DND-41 (cell line): ENCODE data around the gene DNM3.

Experiments used
- ATAC-seq: fragments of 200-7000 bp; cut with Tn5 transposase; 3 replicates; pipeline ENCODE4 v1.9.1; 2021; ENCODE audit warnings: low read depth; ENCODE audit not compliant: insufficient read depth
- DNase-seq: peaks from one replicate; pipeline ENCODE4 v3.0.0-alpha.2; 2020
- H2AFZ ChIP-seq: 2 replicates; pipeline ENCODE4 v1.6.0; 2012; ENCODE audit warnings: low read depth, low read length
- H3K27ac ChIP-seq: 2 replicates; pipeline ENCODE4 v1.5.1; 2012; ENCODE audit warnings: low read length, inconsistent platforms
- H3K27me3 ChIP-seq: fragments of 200-600 bp; sonication (generic); 2 replicates; pipeline ENCODE4 v1.6.0; 2012; ENCODE audit warnings: low read length, mild to moderate bottlenecking, inconsistent platforms; ENCODE audit not compliant: insufficient read depth, poor library complexity
- H3K36me3 ChIP-seq: 2 replicates; pipeline ENCODE4 v1.5.1; 2012; ENCODE audit warnings: low read length, inconsistent platforms; ENCODE audit not compliant: insufficient read depth
- H3K4me1 ChIP-seq: 2 replicates; pipeline ENCODE4 v1.5.1; 2012; ENCODE audit warnings: mild to moderate bottlenecking, low read length; ENCODE audit not compliant: insufficient read depth
- H3K4me2 ChIP-seq: 2 replicates; pipeline ENCODE4 v1.6.0; 2012; ENCODE audit warnings: mild to moderate bottlenecking, moderate library complexity, low read length, inconsistent platforms; ENCODE audit not compliant: insufficient read depth
- H3K4me3 ChIP-seq, 2 experiments: fragments of 200-600 bp in 1 of 2; shearing (Covaris generic) in 1 of 2; 2 replicates each; pipeline ENCODE4 v1.5.1; 2012 to 2016; ENCODE audit warnings: inconsistent platforms in 2 of 2, low read length in 2 of 2, mild to moderate bottlenecking in 2 of 2, low read depth in 1 of 2, moderate library complexity in 1 of 2
- H3K79me2 ChIP-seq: 2 replicates; pipeline ENCODE4 v1.6.0; 2012; ENCODE audit warnings: low read length, inconsistent platforms; ENCODE audit not compliant: insufficient read depth
- H3K9ac ChIP-seq: 2 replicates; pipeline ENCODE4 v1.6.0; 2012; ENCODE audit warnings: low read depth, mild to moderate bottlenecking, inconsistent platforms, low read length, moderate library complexity
- H3K9me3 ChIP-seq: 2 replicates; pipeline ENCODE4 v1.5.1; 2012; ENCODE audit warnings: low read length, moderate library complexity, mild to moderate bottlenecking, inconsistent platforms; ENCODE audit not compliant: insufficient read depth, severe bottlenecking
- H4K20me1 ChIP-seq: 2 replicates; pipeline ENCODE4 v1.6.0; 2012; ENCODE audit warnings: low read length; ENCODE audit not compliant: insufficient read depth
- EZH2 ChIP-seq: IDR thresholded peaks from 3 replicates; pipeline ENCODE4 v1.6.1; 2012; ENCODE audit warnings: borderline replicate concordance, low read depth, mild to moderate bottlenecking, moderate library complexity, low read length, inconsistent platforms; ENCODE audit not compliant: severe bottlenecking
- TF ChIP-seq, protein P1 (sequence below): IDR thresholded peaks from 2 replicates; pipeline ENCODE4 v1.5.1; 2012; ENCODE audit warnings: borderline replicate concordance, low read length, moderate library complexity, mild to moderate bottlenecking; ENCODE audit not compliant: poor library complexity, severe bottlenecking; ENCODE audit errors: extremely low read depth

DNM3 gene

DNA sequence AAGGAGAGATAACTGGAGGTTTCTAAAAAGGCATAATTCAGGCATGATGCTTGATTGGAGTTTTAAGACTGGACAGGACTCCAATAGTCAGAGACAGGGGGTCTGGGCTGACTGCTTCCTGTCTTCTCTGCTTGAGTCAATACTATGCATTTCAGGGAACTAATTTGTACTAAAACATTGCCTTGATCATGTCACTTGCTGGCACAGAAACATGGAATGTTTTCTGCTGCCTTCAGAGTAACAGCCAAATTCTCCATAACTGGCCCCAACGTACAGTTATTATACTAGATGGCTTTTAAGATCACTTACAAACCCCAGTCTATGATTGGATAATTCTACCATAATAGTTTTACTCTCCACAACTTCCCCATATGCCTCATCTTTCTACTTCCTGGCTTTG lies 247.0 kb downstream of the DNM3 start:
- DNase-seq: no peak
- H3K4me1 ChIP-seq: no peaks in the 10 kb centered on the region
- no peaks in the 10 kb centered on the region for H3K27me3 ChIP-seq
- H3K4me2 ChIP-seq: no peak overlapping the region
- no peak for ATAC-seq
- H3K27ac ChIP-seq: no peak overlapping the region
- H3K79me2 ChIP-seq: no peaks in the 10 kb centered on the region
- no peaks in the 10 kb centered on the region for H3K9me3 ChIP-seq
- H3K9ac ChIP-seq: no peak overlapping the region
- H3K4me3 ChIP-seq: no peak overlapping the region
- no peak overlapping the region for H2AFZ ChIP-seq
- H4K20me1 ChIP-seq: no peaks in the 10 kb centered on the region
- no peaks in the 10 kb centered on the region for H3K36me3 ChIP-seq
- TF ChIP-seq, protein P1, sequence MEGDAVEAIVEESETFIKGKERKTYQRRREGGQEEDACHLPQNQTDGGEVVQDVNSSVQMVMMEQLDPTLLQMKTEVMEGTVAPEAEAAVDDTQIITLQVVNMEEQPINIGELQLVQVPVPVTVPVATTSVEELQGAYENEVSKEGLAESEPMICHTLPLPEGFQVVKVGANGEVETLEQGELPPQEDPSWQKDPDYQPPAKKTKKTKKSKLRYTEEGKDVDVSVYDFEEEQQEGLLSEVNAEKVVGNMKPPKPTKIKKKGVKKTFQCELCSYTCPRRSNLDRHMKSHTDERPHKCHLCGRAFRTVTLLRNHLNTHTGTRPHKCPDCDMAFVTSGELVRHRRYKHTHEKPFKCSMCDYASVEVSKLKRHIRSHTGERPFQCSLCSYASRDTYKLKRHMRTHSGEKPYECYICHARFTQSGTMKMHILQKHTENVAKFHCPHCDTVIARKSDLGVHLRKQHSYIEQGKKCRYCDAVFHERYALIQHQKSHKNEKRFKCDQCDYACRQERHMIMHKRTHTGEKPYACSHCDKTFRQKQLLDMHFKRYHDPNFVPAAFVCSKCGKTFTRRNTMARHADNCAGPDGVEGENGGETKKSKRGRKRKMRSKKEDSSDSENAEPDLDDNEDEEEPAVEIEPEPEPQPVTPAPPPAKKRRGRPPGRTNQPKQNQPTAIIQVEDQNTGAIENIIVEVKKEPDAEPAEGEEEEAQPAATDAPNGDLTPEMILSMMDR: no peak
- no peak for TF ChIP-seq EZH2

DNA sequence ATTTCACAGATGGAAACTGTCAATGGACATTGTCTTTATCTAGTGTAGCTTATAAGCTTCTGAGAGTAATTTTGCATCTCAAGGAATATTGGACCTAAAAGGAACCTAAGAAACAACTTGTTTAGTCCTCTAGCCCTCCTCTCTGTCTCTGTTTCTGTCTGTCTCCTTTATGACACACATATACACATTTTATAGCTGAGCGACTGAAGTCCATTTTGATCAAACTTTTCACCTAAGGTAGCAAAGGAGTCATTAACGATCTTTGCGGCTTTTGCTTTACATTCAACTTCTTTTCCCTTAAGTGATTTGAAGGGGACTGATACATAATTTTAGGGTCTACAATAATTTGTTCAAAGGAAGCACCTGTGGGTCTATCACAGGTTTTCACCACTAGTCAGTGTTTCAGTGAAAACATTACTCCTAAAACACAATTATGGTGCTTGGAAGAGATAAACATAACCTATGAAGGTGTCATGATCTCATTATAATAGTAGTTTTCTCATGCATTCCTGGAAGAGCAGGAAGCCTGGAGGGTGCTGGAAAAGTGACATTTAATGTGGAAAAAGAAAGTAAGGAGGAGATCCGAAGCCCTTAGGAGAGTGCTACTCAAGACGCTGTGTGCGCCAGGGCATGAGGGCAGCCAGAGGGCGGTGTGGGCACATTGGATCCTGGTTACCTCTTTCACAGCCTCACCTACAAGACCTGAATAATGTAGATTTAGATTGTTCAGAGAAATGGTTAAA lies 248.6 kb downstream of the DNM3 start:
- Histone ChIP-seq H3K27me3 (no peaks in the 10 kb centered on the region), H3K9ac (no peak overlapping the region), H3K9me3 (no peaks in the 10 kb centered on the region), H3K27ac (no peak overlapping the region), H3K79me2 (no peaks in the 10 kb centered on the region), H3K4me1 (no peaks in the 10 kb centered on the region), H3K4me2 (no peak overlapping the region), H3K36me3 (no peaks in the 10 kb centered on the region), H4K20me1 (no peaks in the 10 kb centered on the region), H2AFZ (no peak overlapping the region), H3K4me3 (no peak overlapping the region)
- ATAC-seq: peak; percentile 66
- peak; percentile 17 for DNase-seq
- TF ChIP-seq EZH2: no peak
- TF ChIP-seq, protein P1: peak; percentile 62

DNA sequence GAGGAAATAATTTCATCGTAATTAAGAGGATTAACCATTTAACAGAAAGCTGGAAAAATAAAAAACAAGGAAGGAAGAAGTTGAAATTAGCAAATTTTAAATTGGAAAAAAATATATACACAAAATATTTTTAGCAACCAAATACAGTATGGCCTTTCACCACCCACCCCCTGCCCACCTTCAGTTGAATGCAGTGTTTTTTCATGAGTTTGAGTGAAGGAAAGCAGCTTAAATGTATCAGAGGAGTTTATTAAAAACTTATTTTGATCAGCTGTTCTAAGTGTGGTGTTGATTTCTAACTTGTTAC lies 249.2 kb downstream of the DNM3 start:
- ATAC-seq (no peak), DNase-seq (no peak)
- no peak overlapping the region for H2AFZ ChIP-seq
- no peaks in the 10 kb centered on the region for H3K36me3 ChIP-seq
- no peaks in the 10 kb centered on the region for H3K27me3 ChIP-seq
- TF ChIP-seq, protein P1: no peak
- no peak for TF ChIP-seq EZH2
- H3K9me3 ChIP-seq: no peaks in the 10 kb centered on the region
- no peaks in the 10 kb centered on the region for H4K20me1 ChIP-seq
- H3K27ac ChIP-seq: no peak overlapping the region
- H3K79me2 ChIP-seq: no peaks in the 10 kb centered on the region
- no peak overlapping the region for H3K4me3 ChIP-seq
- no peak overlapping the region for H3K4me2 ChIP-seq
- H3K9ac ChIP-seq: no peak overlapping the region
- H3K4me1 ChIP-seq: no peaks in the 10 kb centered on the region

DNA sequence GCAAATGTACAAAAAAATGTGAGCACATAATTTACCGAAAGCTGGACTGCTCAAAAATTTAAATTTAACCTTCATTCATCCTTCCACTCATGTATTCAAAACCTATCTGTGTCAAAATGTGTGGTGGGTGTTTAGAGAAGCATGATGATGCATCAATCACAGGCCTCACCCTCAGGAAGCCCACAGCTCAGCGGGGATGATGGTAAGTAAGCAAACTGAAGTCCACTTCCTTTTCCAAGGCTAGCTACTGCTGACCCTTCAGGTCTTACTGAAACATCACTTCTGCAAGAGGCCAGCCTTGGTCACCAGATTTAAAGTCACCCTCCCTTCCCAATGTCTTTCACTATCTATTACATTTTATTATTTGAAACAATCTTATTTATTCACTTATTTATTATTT lies 254.5 kb downstream of the DNM3 start:
- Histone ChIP-seq H4K20me1 (no peaks in the 10 kb centered on the region), H3K79me2 (no peaks in the 10 kb centered on the region), H3K36me3 (no peaks in the 10 kb centered on the region), H3K27ac (no peak overlapping the region), H3K4me3 (no peak overlapping the region), H3K4me1 (no peaks in the 10 kb centered on the region), H3K9me3 (no peaks in the 10 kb centered on the region), H3K27me3 (no peaks in the 10 kb centered on the region), H2AFZ (no peak overlapping the region), H3K9ac (no peak overlapping the region), H3K4me2 (no peak overlapping the region)
- ATAC-seq: no peak
- TF ChIP-seq, protein P1: no peak
- no peak for TF ChIP-seq EZH2
- no peak for DNase-seq
